Stimulated activated naive B cell treated with anti-CD40 and anti-IgM and Interleukin-4, amounts not matched to agents 10 μg/mL and 1 μg/mL and 100 μg/mL, for 72 hours (primary cell): ENCODE results near the gene REXO4.
A peak's percentile ranks its signal among the peaks of the same experiment; 100 is the strongest.
"Not testable (repeated sequence)": the region's sequence is repeated elsewhere in the genome, so short reads cannot be mapped to it uniquely, and the experiment has no call there.

ENCODE experiments used
- ATAC-seq, 2 donors: fragments of 150-1000 bp; cut with Tn5 transposase; replicated peaks; 2 replicates each; pipeline ENCODE4 v1.10.0; 2021; ENCODE audit warnings: moderate library complexity in 1 of 2
- DNase-seq: peaks from one replicate; pipeline ENCODE4 v3.0.0; 2021
- H3K27ac Mint-ChIP-seq: one replicate; pipeline ENCODE4 v1.8.0; 2022; ENCODE audit warnings: mild to moderate bottlenecking, mixed read lengths
- H3K27me3 Mint-ChIP-seq, 2 donors: one replicate each; pipeline ENCODE4 v1.8.0; 2022; ENCODE audit warnings: mixed read lengths in 2 of 2
- H3K36me3 Mint-ChIP-seq, 2 donors: one replicate each; pipeline ENCODE4 v1.8.0; 2022; ENCODE audit warnings: mixed read lengths in 2 of 2, mild to moderate bottlenecking in 1 of 2
- H3K4me1 Mint-ChIP-seq, 2 donors: one replicate each; pipeline ENCODE4 v1.8.0; 2022; ENCODE audit warnings: mixed read lengths in 2 of 2, mild to moderate bottlenecking in 1 of 2
- H3K4me3 Mint-ChIP-seq, 2 donors: one replicate each; pipeline ENCODE4 v1.8.0; 2022; ENCODE audit warnings: mild to moderate bottlenecking in 2 of 2, mixed read lengths in 2 of 2, moderate library complexity in 1 of 2
- H3K9me3 Mint-ChIP-seq, 2 donors: one replicate each; pipeline ENCODE4 v1.8.0; 2022; ENCODE audit warnings: mixed read lengths in 2 of 2, mild to moderate bottlenecking in 1 of 2

The REXO4 gene

GRCh38 chr9:133396952-133397351 is 20.9 kb downstream of the REXO4 start:
- DNase-seq (no peak), ATAC-seq (peak in 1 of 2 donors; percentile 35)
- Mint-ChIP-seq H3K36me3 (peaks cover 3 to 6% of the 10 kb centered on the region in 2 donors), H3K27ac (no peak overlapping the region), H3K9me3 (no peaks in the 10 kb centered on the region), H3K27me3 (peaks cover 10 to 14% of the 10 kb centered on the region in 2 donors), H3K4me1 (peaks cover 0 to 3% of the 10 kb centered on the region in 2 donors), H3K4me3 (no peak overlapping the region)

DNA sequence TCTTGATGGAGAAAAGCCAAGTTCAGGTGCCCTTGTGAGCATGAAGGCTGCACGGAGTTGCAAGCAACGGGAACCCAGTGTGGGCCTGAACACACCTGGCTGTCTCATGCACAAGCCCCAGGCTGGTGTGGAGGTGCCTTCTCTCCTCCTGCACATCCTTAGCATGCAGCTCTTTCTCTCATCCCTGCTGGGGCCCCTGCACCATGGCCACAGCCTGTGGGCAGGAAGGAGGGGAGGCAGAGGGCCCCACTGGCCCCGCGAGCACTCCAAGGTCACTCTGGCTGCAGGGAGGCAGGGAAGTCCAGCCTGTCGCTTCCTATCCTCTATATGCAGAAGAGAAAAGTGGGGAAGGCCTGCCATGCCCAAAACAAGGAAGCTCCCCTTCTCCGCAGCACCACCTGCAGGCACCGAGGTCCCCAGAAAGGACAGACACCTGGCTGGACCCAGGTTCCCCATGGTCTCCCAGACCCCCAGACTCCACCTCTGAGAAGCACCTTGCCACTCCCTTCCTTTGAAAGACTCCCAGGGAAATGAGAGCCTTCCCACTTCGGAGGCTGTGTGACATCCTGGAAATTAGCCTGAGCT is 23.0 kb downstream of the REXO4 start:
- no peak overlapping the region for H3K4me3 Mint-ChIP-seq
- no peaks in the 10 kb centered on the region for H3K9me3 Mint-ChIP-seq
- DNase-seq (no peak), ATAC-seq (no peak)
- H3K27me3 Mint-ChIP-seq, result peaks cover 21 to 27% of the 10 kb centered on the region in 2 donors
- H3K36me3 Mint-ChIP-seq, result no peaks in the 10 kb centered on the region
- no peaks in the 10 kb centered on the region for H3K4me1 Mint-ChIP-seq
- no peak overlapping the region for H3K27ac Mint-ChIP-seq

DNA sequence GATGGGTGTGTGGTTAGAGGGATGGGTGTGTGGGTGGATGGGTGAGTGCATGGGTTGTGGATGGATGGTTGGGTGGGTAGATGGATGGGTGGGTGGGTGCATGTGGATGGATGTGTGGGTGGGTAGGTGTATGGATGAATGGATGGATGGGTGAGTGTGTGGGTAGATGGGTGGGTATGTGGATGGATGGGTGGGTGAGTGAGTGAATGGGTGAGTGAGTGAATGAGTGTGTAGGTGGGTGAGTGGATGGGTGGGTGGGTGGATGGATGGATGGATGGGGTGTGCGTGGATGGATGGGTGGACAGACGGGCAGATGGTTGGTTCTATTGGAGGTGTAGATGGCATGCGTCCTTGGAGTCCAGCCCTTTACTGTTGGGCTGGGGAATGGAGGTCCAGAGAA is 24.4 kb downstream of the REXO4 start:
- Mint-ChIP-seq H3K36me3 (no peaks in the 10 kb centered on the region), H3K27me3 (peaks cover 25 to 30% of the 10 kb centered on the region in 2 donors), H3K9me3 (no peaks in the 10 kb centered on the region), H3K4me1 (no peaks in the 10 kb centered on the region), H3K27ac (no peak overlapping the region), H3K4me3 (no peak overlapping the region)
- DNase-seq (no peak), ATAC-seq (no peak)

DNA sequence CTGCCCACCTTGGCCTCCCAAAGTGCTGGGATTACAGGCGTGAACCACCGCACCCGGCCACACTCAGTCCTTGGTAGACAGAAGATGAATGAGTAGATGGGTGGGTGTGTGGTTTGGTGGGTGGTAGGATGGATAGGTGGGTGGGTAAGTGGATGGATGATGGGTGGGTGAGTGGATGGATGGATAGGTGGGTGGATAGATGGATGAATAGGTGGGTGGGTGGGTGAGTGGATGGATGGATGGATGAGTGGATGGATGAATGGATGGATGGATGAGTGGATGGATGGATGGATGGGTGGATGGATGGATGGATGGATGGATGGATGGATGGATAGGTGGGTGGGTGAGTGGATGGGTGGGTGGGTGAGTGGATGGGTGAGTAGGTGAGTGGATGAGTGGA is 25.5 kb downstream of the REXO4 start:
- ATAC-seq, H3K36me3 Mint-ChIP-seq, H3K27ac Mint-ChIP-seq, H3K4me3 Mint-ChIP-seq, H3K9me3 Mint-ChIP-seq, H3K4me1 Mint-ChIP-seq, DNase-seq: not testable (repeated sequence)
- H3K27me3 Mint-ChIP-seq, result peaks cover 25 to 30% of the 10 kb centered on the region in 2 donors

DNA sequence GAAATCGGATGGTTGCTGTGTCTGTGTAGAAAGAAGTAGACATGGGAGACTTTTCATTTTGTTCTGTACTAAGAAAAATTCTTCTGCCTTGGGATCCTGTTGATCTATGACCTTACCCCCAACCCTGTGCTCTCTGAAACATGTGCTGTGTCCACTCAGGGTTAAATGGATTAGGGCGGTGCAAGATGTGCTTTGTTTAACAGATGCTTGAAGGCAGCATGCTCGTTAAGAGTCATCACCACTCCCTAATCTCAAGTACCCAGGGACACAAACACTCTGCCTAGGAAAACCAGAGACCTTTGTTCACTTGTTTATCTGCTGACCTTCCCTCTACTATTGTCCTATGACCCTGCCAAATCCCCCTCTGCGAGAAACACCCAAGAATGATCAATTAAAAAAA is 26.4 kb downstream of the REXO4 start:
- not testable (repeated sequence) for H3K27ac Mint-ChIP-seq, ATAC-seq, H3K4me3 Mint-ChIP-seq, H3K36me3 Mint-ChIP-seq, H3K4me1 Mint-ChIP-seq, H3K9me3 Mint-ChIP-seq, DNase-seq
- peaks cover 25 to 30% of the 10 kb centered on the region in 2 donors for H3K27me3 Mint-ChIP-seq

DNA sequence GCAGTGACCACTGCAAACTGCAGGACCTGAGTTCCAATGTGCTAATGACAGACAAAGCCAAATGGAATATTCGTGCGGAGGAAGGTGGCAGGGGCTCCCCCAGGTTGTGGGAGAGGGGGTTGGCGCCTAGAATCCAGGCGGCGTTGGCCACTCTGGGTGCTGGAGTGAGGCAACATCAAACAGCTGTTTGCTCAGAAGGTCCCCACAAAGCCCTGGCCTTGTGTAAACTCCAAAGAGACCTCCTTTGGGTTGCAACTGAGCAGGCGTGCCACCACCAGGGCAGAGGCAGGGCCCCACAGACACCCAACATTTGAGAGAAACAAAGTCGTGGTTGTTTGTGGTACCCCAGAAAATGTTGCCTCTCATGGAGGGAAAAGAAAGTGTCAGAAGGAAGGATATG is 27.1 kb downstream of the REXO4 start:
- no peak for DNase-seq
- Mint-ChIP-seq H3K36me3 (no peaks in the 10 kb centered on the region), H3K4me1 (no peaks in the 10 kb centered on the region), H3K9me3 (no peaks in the 10 kb centered on the region), H3K27ac (no peak overlapping the region), H3K27me3 (peaks cover 25 to 30% of the 10 kb centered on the region in 2 donors), H3K4me3 (no peak overlapping the region)
- no peak for ATAC-seq

DNA sequence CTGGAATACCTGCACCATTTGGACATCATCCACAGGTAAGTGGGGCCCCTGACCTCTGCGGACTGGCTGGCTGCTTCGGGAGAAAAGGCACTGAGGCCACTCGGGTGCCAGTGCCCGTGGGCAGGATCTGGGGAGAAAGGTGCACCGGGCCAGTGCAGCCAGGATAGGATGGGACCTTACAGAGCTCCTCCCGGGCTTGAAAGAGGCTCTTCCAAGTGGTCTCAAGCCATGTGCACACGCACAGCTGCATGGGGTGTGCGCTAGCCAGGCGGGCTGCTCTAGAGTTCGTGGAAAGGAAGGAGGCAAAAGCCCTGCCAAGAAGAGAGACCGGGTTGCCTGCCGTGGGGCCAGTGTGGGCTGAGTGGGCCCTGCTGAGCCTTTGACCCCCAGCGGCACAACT is 28.2 kb downstream of the REXO4 start:
- no peaks in the 10 kb centered on the region for H3K36me3 Mint-ChIP-seq
- DNase-seq, result no peak
- no peak for ATAC-seq
- H3K27me3 Mint-ChIP-seq, result peaks cover 22 to 30% of the 10 kb centered on the region in 2 donors
- H3K4me1 Mint-ChIP-seq, result no peaks in the 10 kb centered on the region
- H3K9me3 Mint-ChIP-seq, result no peaks in the 10 kb centered on the region
- no peak overlapping the region for H3K27ac Mint-ChIP-seq
- H3K4me3 Mint-ChIP-seq, result no peak overlapping the region

GRCh38 chr9:133389025-133389557 is 28.7 kb downstream of the REXO4 start:
- Mint-ChIP-seq H3K4me3 (no peak overlapping the region), H3K36me3 (no peaks in the 10 kb centered on the region), H3K4me1 (no peaks in the 10 kb centered on the region), H3K27me3 (peaks cover 19 to 25% of the 10 kb centered on the region in 2 donors), H3K27ac (no peak overlapping the region), H3K9me3 (no peaks in the 10 kb centered on the region)
- DNase-seq (no peak), ATAC-seq (no peak)

GRCh38 chr9:133387680-133388079 is 30.1 kb downstream of the REXO4 start:
- DNase-seq (no peak), ATAC-seq (no peak)
- Mint-ChIP-seq H3K27ac (no peak overlapping the region), H3K9me3 (no peaks in the 10 kb centered on the region), H3K27me3 (peaks cover 15 to 16% of the 10 kb centered on the region in 2 donors), H3K4me1 (no peaks in the 10 kb centered on the region), H3K4me3 (no peak overlapping the region), H3K36me3 (no peaks in the 10 kb centered on the region)

DNA sequence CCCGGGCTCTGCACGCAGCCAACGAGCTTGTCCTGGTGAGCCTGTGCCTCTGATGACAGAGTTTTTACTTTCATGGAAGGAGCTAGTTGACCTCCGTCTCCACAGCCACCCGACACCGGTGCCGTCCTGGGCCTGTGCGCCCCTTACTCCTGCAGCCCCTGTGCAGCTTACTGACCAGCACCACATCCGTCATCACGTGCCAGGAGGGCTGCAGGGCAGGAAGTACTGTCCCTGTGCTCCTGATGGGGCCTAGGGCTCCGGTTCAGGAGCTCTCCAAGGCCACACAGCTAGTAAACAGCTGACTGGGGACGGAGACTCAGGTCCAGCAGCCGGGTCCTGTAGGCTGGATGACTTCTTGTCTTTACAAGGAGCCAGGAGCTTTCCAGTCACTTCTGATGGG is 31.5 kb downstream of the REXO4 start:
- peaks cover 15 to 16% of the 10 kb centered on the region in 2 donors for H3K27me3 Mint-ChIP-seq

GRCh38 chr9:133385452-133385851 is 32.4 kb downstream of the REXO4 start:
- no peaks in the 10 kb centered on the region for H3K4me1 Mint-ChIP-seq
- no peaks in the 10 kb centered on the region for H3K36me3 Mint-ChIP-seq
- DNase-seq, result no peak
- peaks cover 10 to 11% of the 10 kb centered on the region in 2 donors for H3K27me3 Mint-ChIP-seq
- no peak overlapping the region for H3K4me3 Mint-ChIP-seq
- no peak for ATAC-seq
- H3K27ac Mint-ChIP-seq, result no peak overlapping the region
- H3K9me3 Mint-ChIP-seq, result no peaks in the 10 kb centered on the region

More for the DNA sequence above, 31.5 kb downstream of the REXO4 start:
- DNase-seq, result no peak
- Mint-ChIP-seq H3K4me3 (no peak overlapping the region), H3K4me1 (no peaks in the 10 kb centered on the region), H3K36me3 (no peaks in the 10 kb centered on the region), H3K9me3 (no peaks in the 10 kb centered on the region), H3K27ac (no peak overlapping the region)
- no peak for ATAC-seq

- ATAC-seq, result no peak
- Mint-ChIP-seq H3K27ac (no peak overlapping the region), H3K9me3 (no peaks in the 10 kb centered on the region), H3K27me3 (peaks cover 4 to 5% of the 10 kb centered on the region in 2 donors), H3K4me1 (no peaks in the 10 kb centered on the region), H3K4me3 (no peak overlapping the region), H3K36me3 (no peaks in the 10 kb centered on the region)
- no peak for DNase-seq
Observed at GRCh38 chr9:133384736-133385321, 33.0 kb downstream of the REXO4 start.

DNA sequence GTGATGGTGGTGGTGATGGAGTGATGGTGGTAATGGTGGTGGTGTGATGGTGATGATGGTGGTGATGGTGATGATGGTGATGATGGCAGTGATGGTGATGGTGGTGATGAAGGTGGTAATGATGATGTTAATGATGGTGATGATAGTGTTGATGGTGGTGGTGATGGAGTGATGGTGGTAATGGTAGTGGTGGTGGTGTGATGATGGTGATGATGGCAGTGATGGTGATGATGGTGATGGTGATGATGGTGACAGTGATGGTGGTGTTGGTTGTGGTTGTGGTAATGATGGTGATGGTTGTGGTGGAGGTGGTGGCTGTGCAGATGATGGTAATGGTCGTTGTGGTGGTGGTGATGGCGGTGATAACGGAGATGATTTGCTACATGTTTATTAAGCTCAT is 34.4 kb downstream of the REXO4 start:
- H3K36me3 Mint-ChIP-seq, result no peaks in the 10 kb centered on the region
- no peaks in the 10 kb centered on the region for H3K9me3 Mint-ChIP-seq
- ATAC-seq, result no peak
- no peaks in the 10 kb centered on the region for H3K4me1 Mint-ChIP-seq
- no peak overlapping the region for H3K4me3 Mint-ChIP-seq
- DNase-seq, result no peak
- no peaks in the 10 kb centered on the region for H3K27me3 Mint-ChIP-seq
- H3K27ac Mint-ChIP-seq, result no peak overlapping the region

GRCh38 chr9:133382507-133383141 is 35.2 kb downstream of the REXO4 start:
- no peak overlapping the region for H3K4me3 Mint-ChIP-seq
- no peak for ATAC-seq
- no peak overlapping the region for H3K27ac Mint-ChIP-seq
- H3K4me1 Mint-ChIP-seq, result no peaks in the 10 kb centered on the region
- no peaks in the 10 kb centered on the region for H3K27me3 Mint-ChIP-seq
- no peaks in the 10 kb centered on the region for H3K36me3 Mint-ChIP-seq
- no peaks in the 10 kb centered on the region for H3K9me3 Mint-ChIP-seq
- DNase-seq, result no peak

DNA sequence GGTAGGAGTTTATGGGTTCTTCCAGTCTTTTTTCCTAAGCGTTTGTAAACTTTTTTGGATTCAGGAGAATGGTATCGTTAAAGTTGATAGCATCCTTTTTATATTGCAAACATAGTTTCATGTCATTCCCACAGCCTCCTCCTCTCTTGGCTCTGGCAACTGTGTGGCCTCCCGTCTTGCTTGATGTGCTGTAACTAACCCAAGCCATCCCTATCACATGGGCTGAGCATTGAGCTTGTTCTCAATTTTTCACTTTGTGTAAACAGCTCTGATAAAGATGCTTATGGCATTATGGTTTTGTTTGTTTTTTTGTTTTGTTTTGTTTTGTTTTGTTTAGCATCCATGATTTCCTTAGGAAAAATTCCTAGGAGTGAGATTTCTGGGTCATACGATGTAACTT is 37.1 kb downstream of the REXO4 start:
- Mint-ChIP-seq H3K27me3 (no peaks in the 10 kb centered on the region), H3K4me3 (no peak overlapping the region), H3K36me3 (no peaks in the 10 kb centered on the region), H3K9me3 (no peaks in the 10 kb centered on the region), H3K27ac (no peak overlapping the region), H3K4me1 (no peaks in the 10 kb centered on the region)
- ATAC-seq, result no peak
- DNase-seq, result no peak
